Adrenal gland (tissue), 12 donors: ENCODE measurements around the gene ZNF232. TPM values are rescaled to one million over a fixed set of nuclear protein-coding genes. Genes with fewer than 3 reads are reported as not detected.

ENCODE experiments used
- DNase-seq, 7 donors: peaks; one replicate each; pipeline ENCODE4 v3.0.0-alpha.2; 2019 to 2020
- H3K27ac ChIP-seq, 5 donors: fragments of 200-600 bp; sonication (generic) in 4 of 5; 1 replicate in 3 of 5; 2 replicates in 2 of 5; pipeline versions ENCODE4 v1.5.1 to v1.8.0; 2016 to 2020; ENCODE audit warnings: mild to moderate bottlenecking in 1 of 5
- H3K27me3 ChIP-seq: fragments of 200-600 bp; 2 replicates; pipeline ENCODE4 v1.8.0; 2021
- H3K36me3 ChIP-seq, 2 donors: fragments of 200-600 bp; replicated peaks in 1 of 2; 1 replicate in 1 of 2; 2 replicates in 1 of 2; pipeline versions ENCODE4 v1.5.1 to v1.8.0; 2018 to 2022
- H3K4me1 ChIP-seq, 2 donors: fragments of 200-600 bp; replicated peaks in 1 of 2; 1 replicate in 1 of 2; 2 replicates in 1 of 2; pipeline versions ENCODE4 v1.5.1 to v1.8.0; 2018 to 2021
- H3K4me3 ChIP-seq, 4 donors: fragments of 200-600 bp; sonication (generic) in 3 of 4; one replicate each; pipeline ENCODE4 v1.5.1; 2016 to 2018
- H3K9me3 ChIP-seq, 3 donors: fragments of 200-600 bp; sonication (generic) in 1 of 3; replicated peaks in 1 of 3; 1 replicate in 2 of 3; 2 replicates in 1 of 3; pipeline versions ENCODE4 v1.5.1 to v1.8.0; 2016 to 2021
- CTCF ChIP-seq, 6 experiments: fragments of 450-650 bp in 4 of 6; fragments of 200-600 bp in 2 of 6; sonication (generic) in 1 of 6; IDR thresholded peaks; 1 replicate in 5 of 6; 2 replicates in 1 of 6; pipeline versions ENCODE4 v1.5.1 to v1.8.0; 2016 to 2021; ENCODE audit warnings: antibody characterized with exemption in 6 of 6, mild to moderate bottlenecking in 2 of 6, moderate library complexity in 1 of 6
- POLR2A ChIP-seq, 2 donors: fragments of 450-650 bp; IDR thresholded peaks; one replicate each; pipeline ENCODE4 v1.6.1; 2017; ENCODE audit warnings: antibody characterized with exemption in 2 of 2, mild to moderate bottlenecking in 2 of 2, moderate library complexity in 1 of 2
- WGBS, 4 donors: extraction: QIAGEN DNeasy Blood & Tissue Kit in 2 of 4; methylation state at CpG; one replicate each; pipeline versions ENCODE4 v1.1.5 to v1.1.7; 2013 to 2017; 5-methylcytosine and 5-hydroxymethylcytosine counted together
- intact Hi-C, 2 donors: fragments of 100-400 bp; cut with DNase I; formaldehyde crosslinking; loops; one replicate each; pipeline versions ENCODE4 v1.14.1 to v1.15.0; 2022 to 2023
- polyA plus RNA-seq, 3 donors: library from polyadenylated mRNA; stranded (reverse); fragments of 200-250 nt in 2 of 3; fragments of 350-450 nt in 1 of 3; fragmentation: Illumina TruSeq in 1 of 3; extraction: RNeasy Lipid Tissue Mini Kit (QIAGEN cat#74804) in 1 of 3; gene quantifications; one replicate each; pipeline ENCODE4 v1.2.3, GENCODE V29; 2013 to 2014
- total RNA-seq, 9 donors: library from RNA; depleted of rRNA in 4 of 9; stranded (reverse); fragments of >200 nt in 4 of 9; fragments of 120-200 nt in 1 of 9; fragmentation: NEBNext Ultra II Directional in 1 of 9; extraction: Animal tissue kit (Norgen Biotek cat#: 25700) in 1 of 9; gene quantifications; one replicate each; pipeline versions ENCODE4 v1.1.0 to v1.2.4, GENCODE V29; 2013 to 2023
- donor health status: healthy with polysubstance abuse.
- donor health status: Bipolar disorder and iron deficiency.
- donor health status: DM: yes; HTN: yes; CAD: no.
- donor health status: DM: no; HTN: no; CAD: no.
- donor health status: DM: no; HTN: no; CAD: no.
- donor health status: DM: yes; HTN: yes; CAD: no.

The ZNF232 gene
- total and polyA plus RNA-seq, 12 donors: 3.6 to 14.6 (median 6.7) TPM

GRCh38 chr17:5100832-5101231 is 10.8 kb downstream of the ZNF232 start:
- Histone ChIP-seq H3K27ac (no peak overlapping the region), H3K27me3 (no peaks in the 10 kb centered on the region), H3K4me3 (no peak overlapping the region), H3K36me3 (peaks cover 0 to 5% of the 10 kb centered on the region in 2 donors), H3K9me3 (peaks cover 0 to 9% (median 8%) of the 10 kb centered on the region in 3 donors), H3K4me1 (no peaks in the 10 kb centered on the region)
- intact Hi-C loops: no loop called here
- TF ChIP-seq CTCF (IDR thresholded peaks at IDR 0.05) (no peak), POLR2A (IDR thresholded peaks at IDR 0.05) (no peak)
- no peak for DNase-seq
- WGBS, 4 donors: 70 to 89% (median 74%) methylated on average over 6 of the region's 6 CpGs

GRCh38 chr17:5099271-5099670 is 12.4 kb downstream of the ZNF232 start:
- Histone ChIP-seq H3K9me3 (peaks cover 0 to 25% (median 16%) of the 10 kb centered on the region in 3 donors), H3K4me3 (no peak overlapping the region), H3K4me1 (no peaks in the 10 kb centered on the region), H3K27ac (no peak overlapping the region), H3K27me3 (no peaks in the 10 kb centered on the region), H3K36me3 (no peaks in the 10 kb centered on the region)
- WGBS, 4 donors: 84 to 93% (median 88%) methylated on average over 5 of the region's 5 CpGs
- TF ChIP-seq POLR2A (IDR thresholded peaks at IDR 0.05) (no peak), CTCF (IDR thresholded peaks at IDR 0.05) (no peak)
- intact Hi-C loops: no loop called here
- DNase-seq: no peak

- Histone ChIP-seq H3K27me3 (no peaks in the 10 kb centered on the region), H3K4me3 (peak overlapping the region in 2 of 4 donors; percentile 19 to 47), H3K27ac (no peak overlapping the region), H3K9me3 (peaks cover 3 to 45% (median 33%) of the 10 kb centered on the region in 3 donors), H3K4me1 (no peaks in the 10 kb centered on the region), H3K36me3 (no peaks in the 10 kb centered on the region)
- TF ChIP-seq POLR2A (IDR thresholded peaks at IDR 0.05) (no peak), CTCF (IDR thresholded peaks at IDR 0.05) (no peak)
- intact Hi-C loops: no loop called here
- WGBS, 4 donors: 0 to 2% (median 2%) methylated on average over 4 to 63 of the region's 63 CpGs
- DNase-seq: peak in 4 of 7 donors; percentile 28 to 34 (median 32)
These were observed 14.4 kb downstream of the ZNF232 start for GRCh38 chr17:5097101-5097834.

- H3K4me3 ChIP-seq: peak overlapping the region in 2 of 4 donors; percentile 19 to 47
- no peak overlapping the region for H3K27ac ChIP-seq
- no peak for TF ChIP-seq POLR2A (IDR thresholded peaks at IDR 0.05)
- TF ChIP-seq CTCF (IDR thresholded peaks at IDR 0.05): no peak
- intact Hi-C loops: no loop called here
- H3K36me3 ChIP-seq: peaks cover 0 to 4% of the 10 kb centered on the region in 2 donors
- 15 to 16% (median 15%) methylated on average over 6 to 7 of the region's 7 CpGs for WGBS, 4 donors
- H3K9me3 ChIP-seq: peaks cover 3 to 50% (median 38%) of the 10 kb centered on the region in 3 donors
- H3K27me3 ChIP-seq: no peaks in the 10 kb centered on the region
- no peaks in the 10 kb centered on the region for H3K4me1 ChIP-seq
- DNase-seq: no peak
These were observed 15.0 kb downstream of the ZNF232 start for GRCh38 chr17:5096731-5097100.
